ENCODE measurements around the gene CA11. TPM values are rescaled to one million over a fixed set of nuclear protein-coding genes. Genes with fewer than 3 reads are reported as not detected.
"Not testable (repeated sequence)": the region's sequence is repeated elsewhere in the genome, so short reads cannot be mapped to it uniquely, and the experiment has no call there.

The CA11 gene
- total RNA-seq, 1 donor from 2014 or later = 9.1 TPM

DNA sequence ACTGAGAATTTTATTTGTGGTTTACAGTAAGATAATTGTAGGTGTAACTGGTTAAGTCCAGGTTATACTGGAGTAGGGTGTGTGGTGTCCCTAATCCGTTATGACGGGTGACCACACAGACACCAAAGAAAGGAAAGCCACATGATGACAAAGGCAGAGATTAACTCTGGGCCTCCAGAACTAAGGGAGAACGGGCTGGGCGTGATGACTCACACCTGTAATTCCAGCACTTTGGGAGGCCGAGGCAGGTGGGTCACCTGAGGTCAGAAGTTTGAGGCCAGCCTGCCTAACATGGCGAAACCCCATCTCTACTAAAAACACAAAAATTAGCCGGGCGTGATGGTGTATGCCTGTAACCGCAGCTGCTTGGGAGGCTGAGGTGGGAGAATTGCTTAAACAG, 39.6 kb upstream of the CA11 start:
- DNase-seq (ENCODE audit: low spot score) = no peak
- H3K27me3 Mint-ChIP-seq (ENCODE audit: low read depth) = no peaks in the 10 kb centered on the region
- TF ChIP-seq, protein P1, sequence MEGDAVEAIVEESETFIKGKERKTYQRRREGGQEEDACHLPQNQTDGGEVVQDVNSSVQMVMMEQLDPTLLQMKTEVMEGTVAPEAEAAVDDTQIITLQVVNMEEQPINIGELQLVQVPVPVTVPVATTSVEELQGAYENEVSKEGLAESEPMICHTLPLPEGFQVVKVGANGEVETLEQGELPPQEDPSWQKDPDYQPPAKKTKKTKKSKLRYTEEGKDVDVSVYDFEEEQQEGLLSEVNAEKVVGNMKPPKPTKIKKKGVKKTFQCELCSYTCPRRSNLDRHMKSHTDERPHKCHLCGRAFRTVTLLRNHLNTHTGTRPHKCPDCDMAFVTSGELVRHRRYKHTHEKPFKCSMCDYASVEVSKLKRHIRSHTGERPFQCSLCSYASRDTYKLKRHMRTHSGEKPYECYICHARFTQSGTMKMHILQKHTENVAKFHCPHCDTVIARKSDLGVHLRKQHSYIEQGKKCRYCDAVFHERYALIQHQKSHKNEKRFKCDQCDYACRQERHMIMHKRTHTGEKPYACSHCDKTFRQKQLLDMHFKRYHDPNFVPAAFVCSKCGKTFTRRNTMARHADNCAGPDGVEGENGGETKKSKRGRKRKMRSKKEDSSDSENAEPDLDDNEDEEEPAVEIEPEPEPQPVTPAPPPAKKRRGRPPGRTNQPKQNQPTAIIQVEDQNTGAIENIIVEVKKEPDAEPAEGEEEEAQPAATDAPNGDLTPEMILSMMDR (IDR thresholded peaks at IDR 0.05) = no peak
- H3K4me1 Mint-ChIP-seq (ENCODE audit: low read depth) = no peaks in the 10 kb centered on the region
- H3K4me3 Mint-ChIP-seq (ENCODE audit: unreplicated experiment) = no peak overlapping the region
- no peaks in the 10 kb centered on the region for H3K36me3 Mint-ChIP-seq (ENCODE audit: low read depth)
- H3K9me3 Mint-ChIP-seq (ENCODE audit: low read depth) = no peaks in the 10 kb centered on the region
- no peak overlapping the region for H3K27ac Mint-ChIP-seq (ENCODE audit: unreplicated experiment)

DNA sequence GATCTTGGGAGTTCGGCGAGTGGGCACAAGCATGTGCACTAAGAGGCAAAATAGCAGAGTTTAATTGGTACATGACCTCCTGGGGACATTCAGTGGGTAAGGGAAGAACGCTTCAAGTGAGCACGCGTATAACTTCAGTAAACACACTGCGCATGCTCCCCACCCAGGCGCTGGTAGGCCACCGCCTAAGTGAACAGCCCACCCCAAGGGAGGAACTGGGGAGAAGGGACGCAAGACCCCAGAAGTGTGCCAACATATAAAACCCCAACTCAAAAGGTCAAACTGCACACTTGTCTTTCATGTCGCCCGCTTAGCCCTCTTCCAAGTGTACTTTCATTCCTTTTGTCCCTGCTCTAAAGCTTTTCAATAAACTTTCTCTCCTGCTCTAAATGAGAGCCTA, 37.4 kb upstream of the CA11 start:
- TF ChIP-seq, protein P1 (IDR thresholded peaks at IDR 0.05) = no peak
- H3K27ac Mint-ChIP-seq (ENCODE audit: unreplicated experiment) = no peak overlapping the region
- H3K4me1 Mint-ChIP-seq (ENCODE audit: low read depth) = no peaks in the 10 kb centered on the region
- H3K4me3 Mint-ChIP-seq (ENCODE audit: unreplicated experiment) = no peak overlapping the region
- H3K36me3 Mint-ChIP-seq (ENCODE audit: low read depth) = no peaks in the 10 kb centered on the region
- DNase-seq (ENCODE audit: low spot score) = no peak
- H3K27me3 Mint-ChIP-seq (ENCODE audit: low read depth) = no peaks in the 10 kb centered on the region
- no peaks in the 10 kb centered on the region for H3K9me3 Mint-ChIP-seq (ENCODE audit: low read depth)

DNA sequence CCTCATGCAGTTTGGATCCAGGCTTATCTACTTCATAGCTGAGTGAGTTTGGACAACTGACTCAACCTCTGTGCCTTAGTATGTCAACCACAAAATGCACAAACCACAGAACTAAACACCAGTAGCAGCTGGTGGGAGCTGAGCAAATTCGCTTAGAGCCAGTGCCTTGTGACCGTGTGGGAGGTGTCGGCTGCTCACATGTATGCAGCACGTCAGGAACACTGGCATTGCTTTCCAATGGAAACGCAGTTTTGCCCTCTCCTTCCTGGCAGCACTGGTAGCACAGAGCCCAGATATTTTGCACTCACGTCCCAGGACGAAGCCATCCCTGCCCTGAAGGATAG, 35.1 kb upstream of the CA11 start:
- TF ChIP-seq, protein P1 (IDR thresholded peaks at IDR 0.05) = no peak
- Mint-ChIP-seq H3K27ac (ENCODE audit: unreplicated experiment) (no peak overlapping the region), H3K9me3 (ENCODE audit: low read depth) (no peaks in the 10 kb centered on the region), H3K4me1 (ENCODE audit: low read depth) (no peaks in the 10 kb centered on the region), H3K4me3 (ENCODE audit: unreplicated experiment) (no peak overlapping the region), H3K27me3 (ENCODE audit: low read depth) (no peaks in the 10 kb centered on the region), H3K36me3 (ENCODE audit: low read depth) (no peaks in the 10 kb centered on the region)
- no peak for DNase-seq (ENCODE audit: low spot score)

DNA sequence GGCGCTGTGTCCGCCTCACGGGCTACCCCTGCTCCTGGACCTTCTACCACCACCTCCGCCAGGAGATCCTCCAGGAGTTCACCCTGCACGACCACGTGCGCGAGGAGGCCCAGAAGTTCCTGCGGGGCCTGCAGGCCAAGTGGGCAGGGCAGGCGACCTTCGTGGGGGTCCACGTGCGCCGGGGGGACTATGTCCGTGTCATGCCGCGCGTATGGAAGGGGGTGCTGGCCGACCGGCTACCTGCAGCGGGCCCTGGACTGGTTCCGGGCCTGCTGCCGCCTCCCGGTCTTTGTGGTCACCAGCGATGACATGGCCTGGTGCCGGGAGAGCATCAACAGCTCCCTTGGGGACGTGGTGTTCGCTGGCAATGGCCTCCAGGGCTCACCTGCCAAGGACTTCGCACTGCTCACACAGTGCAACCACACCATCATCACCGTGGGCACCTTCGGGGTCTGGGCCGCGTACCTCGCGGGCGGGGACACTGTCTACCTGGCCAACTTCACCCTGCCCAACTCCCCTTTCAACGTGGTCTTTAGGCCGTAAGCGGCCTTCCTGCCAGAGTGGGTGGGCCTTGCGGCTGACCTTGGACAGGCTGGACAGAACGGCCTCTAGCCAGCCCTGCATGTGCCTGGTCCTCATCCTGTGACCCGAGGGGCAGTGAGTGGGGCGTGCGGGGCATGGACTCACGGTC, 34.6 kb upstream of the CA11 start:
- H3K9me3 Mint-ChIP-seq (ENCODE audit: low read depth) = no peaks in the 10 kb centered on the region
- H3K4me1 Mint-ChIP-seq (ENCODE audit: low read depth) = peaks cover under 1% of the 10 kb centered on the region
- TF ChIP-seq, protein P1 (IDR thresholded peaks at IDR 0.05) = no peak
- no peak for DNase-seq (ENCODE audit: low spot score)
- H3K36me3 Mint-ChIP-seq (ENCODE audit: low read depth) = no peaks in the 10 kb centered on the region
- H3K4me3 Mint-ChIP-seq (ENCODE audit: unreplicated experiment) = no peak overlapping the region
- H3K27ac Mint-ChIP-seq (ENCODE audit: unreplicated experiment) = no peak overlapping the region
- no peaks in the 10 kb centered on the region for H3K27me3 Mint-ChIP-seq (ENCODE audit: low read depth)

DNA sequence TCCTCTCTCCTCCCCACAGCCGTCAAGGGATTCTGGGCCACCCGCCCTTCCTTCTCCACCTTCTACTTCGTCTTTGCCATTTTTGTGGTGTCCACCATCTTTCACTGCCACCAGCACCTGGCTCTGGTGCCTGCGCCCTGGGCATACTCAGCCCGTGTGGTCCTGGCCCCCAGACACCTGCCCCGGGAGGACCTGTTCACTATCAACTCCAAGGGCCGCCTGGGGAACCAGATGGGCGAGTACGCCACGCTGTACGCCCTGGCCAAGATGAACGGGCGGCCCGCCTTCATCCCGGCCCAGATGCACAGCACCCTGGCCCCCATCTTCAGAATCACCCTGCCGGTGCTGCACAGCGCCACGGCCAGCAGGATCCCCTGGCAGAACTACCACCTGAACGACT, 34.0 kb upstream of the CA11 start:
- H3K4me3 Mint-ChIP-seq (ENCODE audit: unreplicated experiment); H3K4me1 Mint-ChIP-seq (ENCODE audit: low read depth); H3K27me3 Mint-ChIP-seq (ENCODE audit: low read depth): not testable (repeated sequence)

DNA sequence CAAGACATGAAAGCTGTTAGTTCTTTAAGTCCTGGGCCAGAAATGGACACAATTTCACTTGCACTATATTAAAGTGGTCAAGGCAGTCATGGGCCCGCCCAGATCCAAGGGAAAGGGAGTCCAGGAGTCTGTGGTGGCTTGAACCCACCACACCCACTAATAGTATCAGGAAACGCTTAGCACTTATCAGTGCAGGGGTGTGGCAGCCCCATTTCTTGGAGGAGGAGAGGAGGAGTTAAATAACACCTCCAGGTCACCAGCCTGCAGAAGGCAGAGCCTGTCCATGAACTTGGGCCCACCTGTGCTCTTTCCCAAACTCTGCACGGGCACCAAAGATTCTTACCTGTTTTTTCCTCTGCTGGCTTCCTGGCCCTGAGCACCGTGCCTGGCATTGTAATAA, 32.2 kb upstream of the CA11 start:
- Mint-ChIP-seq H3K9me3 (ENCODE audit: low read depth) (no peaks in the 10 kb centered on the region), H3K27ac (ENCODE audit: unreplicated experiment) (no peak overlapping the region), H3K27me3 (ENCODE audit: low read depth) (no peaks in the 10 kb centered on the region), H3K4me3 (ENCODE audit: unreplicated experiment) (no peak overlapping the region), H3K4me1 (ENCODE audit: low read depth) (peaks cover 7% of the 10 kb centered on the region), H3K36me3 (ENCODE audit: low read depth) (no peaks in the 10 kb centered on the region)
- no peak for DNase-seq (ENCODE audit: low spot score)
- TF ChIP-seq, protein P1 (IDR thresholded peaks at IDR 0.05) = no peak

More for the DNA sequence above, 34.0 kb upstream of the CA11 start:
- not testable (repeated sequence) for H3K9me3 Mint-ChIP-seq (ENCODE audit: low read depth); H3K27ac Mint-ChIP-seq (ENCODE audit: unreplicated experiment); H3K36me3 Mint-ChIP-seq (ENCODE audit: low read depth); DNase-seq (ENCODE audit: low spot score)

Measured in chondrocyte (in vitro differentiated cells).